Hepatocyte (in vitro differentiated cells): ENCODE results near the gene CCT8L2. TPM values are rescaled to one million over a fixed set of nuclear protein-coding genes. Genes with fewer than 3 reads are reported as not detected.
"Not testable (repeated sequence)": the region's sequence is repeated elsewhere in the genome, so short reads cannot be mapped to it uniquely, and the experiment has no call there.

ENCODE experiments used
- DNase-seq: peaks from one replicate; pipeline ENCODE4 v3.0.0-alpha.2; 2016; ENCODE audit warnings: low spot score
- H2AFZ ChIP-seq: fragments of 200-600 bp; sonication (generic); 2 replicates; pipeline ENCODE4 v1.6.0; 2016; ENCODE audit warnings: antibody characterized with exemption, mild to moderate bottlenecking
- H3K27ac ChIP-seq: fragments of 200-600 bp; sonication (generic); 2 replicates; pipeline ENCODE4 v1.5.1; 2016; ENCODE audit warnings: mild to moderate bottlenecking
- H3K27me3 ChIP-seq: fragments of 200-600 bp; sonication (generic); 2 replicates; pipeline ENCODE4 v1.6.1; 2016
- H3K36me3 ChIP-seq: fragments of 200-600 bp; sonication (generic); replicated peaks from 2 replicates; pipeline ENCODE4 v1.5.1; 2016; ENCODE audit warnings: low read depth; ENCODE audit not compliant: insufficient read depth
- H3K4me1 ChIP-seq: fragments of 200-600 bp; sonication (generic); 2 replicates; pipeline ENCODE4 v1.5.1; 2016; ENCODE audit warnings: mild to moderate bottlenecking, moderate library complexity; ENCODE audit not compliant: insufficient read depth
- H3K4me2 ChIP-seq: fragments of 200-600 bp; sonication (generic); 2 replicates; pipeline ENCODE4 v1.6.0; 2016
- H3K4me3 ChIP-seq: fragments of 200-600 bp; sonication (generic); 2 replicates; pipeline ENCODE4 v1.5.1; 2016; ENCODE audit warnings: mild to moderate bottlenecking
- H3K79me2 ChIP-seq: fragments of 200-600 bp; sonication (generic); 2 replicates; pipeline ENCODE4 v1.6.0; 2017; ENCODE audit warnings: mild to moderate bottlenecking
- H3K9me2 ChIP-seq: fragments of 200-600 bp; sonication (generic); replicated peaks from 2 replicates; pipeline ENCODE4 v1.6.0; 2017; ENCODE audit warnings: mild to moderate bottlenecking; ENCODE audit not compliant: insufficient read depth
- H3K9me3 ChIP-seq: fragments of 200-600 bp; sonication (generic); 2 replicates; pipeline ENCODE4 v1.5.1; 2016; ENCODE audit warnings: low read depth, mild to moderate bottlenecking
- H4K20me1 ChIP-seq: fragments of 200-600 bp; sonication (generic); 2 replicates; pipeline ENCODE4 v1.6.0; 2016; ENCODE audit warnings: mild to moderate bottlenecking; ENCODE audit not compliant: insufficient read depth, poor library complexity, severe bottlenecking
- CTCF ChIP-seq: fragments of 200-600 bp; sonication (generic); IDR thresholded peaks from 2 replicates; pipeline ENCODE4 v1.5.1; 2016; ENCODE audit warnings: antibody characterized with exemption, mild to moderate bottlenecking; ENCODE audit not compliant: poor library complexity
- EZH2 ChIP-seq: fragments of 200-600 bp; sonication (generic); IDR thresholded peaks from 2 replicates; pipeline ENCODE4 v1.6.1; 2016; ENCODE audit warnings: antibody characterized with exemption, mild to moderate bottlenecking, borderline replicate concordance
- EZH2phosphoT487 ChIP-seq: fragments of 200-600 bp; sonication (generic); IDR thresholded peaks from one replicate; pipeline ENCODE4 v1.6.1; 2018; ENCODE audit warnings: antibody characterized with exemption, mild to moderate bottlenecking, low read depth, moderate library complexity; ENCODE audit not compliant: unreplicated experiment, severe bottlenecking
- WGBS: methylation state at CpG from one replicate; pipeline ENCODE4 v1.1.6; 2016; ENCODE audit warnings: low lambda C conversion rate; ENCODE audit errors: missing lambda C conversion rate; 5-methylcytosine and 5-hydroxymethylcytosine counted together
- polyA plus RNA-seq: library from polyadenylated mRNA; unstranded; fragments of >200 nt; fragmentation: Nextera tagmentation; extraction: Ambion mirVana; gene quantifications from 2 replicates; pipeline ENCODE4 v1.2.1, GENCODE V29; 2016
- total RNA-seq: library from RNA; depleted of rRNA; stranded (reverse); fragments of >200 nt; gene quantifications from 2 replicates; pipeline ENCODE4 v1.2.3, GENCODE V29; 2014

The CCT8L2 gene
- total and polyA plus RNA-seq, 2 experiments from 2014 or later: not detected

GRCh38 chr22:16586170-16586569, 6.4 kb downstream of the CCT8L2 start:
- no peak overlapping the region for H3K27ac ChIP-seq
- 86% methylated on average over 2 of the region's 2 CpGs for WGBS
- H3K79me2 ChIP-seq: no peaks in the 10 kb centered on the region
- H4K20me1 ChIP-seq: no peaks in the 10 kb centered on the region
- H3K36me3 ChIP-seq: no peaks in the 10 kb centered on the region
- no peak for TF ChIP-seq EZH2phosphoT487
- no peak for TF ChIP-seq CTCF
- TF ChIP-seq EZH2: no peak
- H3K27me3 ChIP-seq: no peaks in the 10 kb centered on the region
- no peak for DNase-seq
- no peak overlapping the region for H3K4me3 ChIP-seq
- no peak overlapping the region for H3K4me2 ChIP-seq
- no peaks in the 10 kb centered on the region for H3K9me2 ChIP-seq
- H3K4me1 ChIP-seq: no peaks in the 10 kb centered on the region
- H2AFZ ChIP-seq: no peak overlapping the region
- no peaks in the 10 kb centered on the region for H3K9me3 ChIP-seq

GRCh38 chr22:16580872-16581271, 11.7 kb downstream of the CCT8L2 start:
- H3K36me3 ChIP-seq, H4K20me1 ChIP-seq, H3K27me3 ChIP-seq, H3K4me2 ChIP-seq, H3K79me2 ChIP-seq, H3K9me2 ChIP-seq, H3K4me1 ChIP-seq, H3K27ac ChIP-seq, H3K9me3 ChIP-seq, H3K4me3 ChIP-seq, DNase-seq, H2AFZ ChIP-seq: not testable (repeated sequence)
- 67% methylated on average over 1 of the region's 2 CpGs for WGBS

- H3K9me3 ChIP-seq, H3K9me2 ChIP-seq, H3K4me1 ChIP-seq, H3K27me3 ChIP-seq, H4K20me1 ChIP-seq, H2AFZ ChIP-seq, H3K27ac ChIP-seq, H3K79me2 ChIP-seq, H3K36me3 ChIP-seq, H3K4me3 ChIP-seq, H3K4me2 ChIP-seq, DNase-seq: not testable (repeated sequence)
- 43% methylated on average over 1 of the region's 2 CpGs for WGBS
These were observed 23.3 kb downstream of the CCT8L2 start for GRCh38 chr22:16569240-16569834.

- no peak overlapping the region for H3K4me3 ChIP-seq
- no peak overlapping the region for H3K4me2 ChIP-seq
- H3K4me1 ChIP-seq: no peaks in the 10 kb centered on the region
- H4K20me1 ChIP-seq: no peaks in the 10 kb centered on the region
- no peak for TF ChIP-seq EZH2
- no peak for DNase-seq
- no peaks in the 10 kb centered on the region for H3K9me3 ChIP-seq
- 79% methylated on average over 6 of the region's 6 CpGs for WGBS
- no peaks in the 10 kb centered on the region for H3K9me2 ChIP-seq
- no peaks in the 10 kb centered on the region for H3K36me3 ChIP-seq
- no peaks in the 10 kb centered on the region for H3K79me2 ChIP-seq
- no peak overlapping the region for H3K27ac ChIP-seq
- no peaks in the 10 kb centered on the region for H3K27me3 ChIP-seq
- no peak overlapping the region for H2AFZ ChIP-seq
These were observed 24.2 kb downstream of the CCT8L2 start for GRCh38 chr22:16568425-16568758.

GRCh38 chr22:16567617-16568424, 24.8 kb downstream of the CCT8L2 start:
- not testable (repeated sequence) for H3K27ac ChIP-seq, H3K36me3 ChIP-seq, H3K9me2 ChIP-seq, H2AFZ ChIP-seq, H3K4me3 ChIP-seq, H3K4me2 ChIP-seq, H3K79me2 ChIP-seq, H3K9me3 ChIP-seq, H4K20me1 ChIP-seq, H3K4me1 ChIP-seq, DNase-seq, H3K27me3 ChIP-seq
- 85% methylated on average over 13 of the region's 13 CpGs for WGBS

GRCh38 chr22:16566421-16567151, 26.0 kb downstream of the CCT8L2 start:
- not testable (repeated sequence) for H3K79me2 ChIP-seq, H3K9me2 ChIP-seq, H3K4me1 ChIP-seq, H3K4me2 ChIP-seq, H3K36me3 ChIP-seq, H2AFZ ChIP-seq, DNase-seq, H3K27ac ChIP-seq, H4K20me1 ChIP-seq, H3K4me3 ChIP-seq, H3K27me3 ChIP-seq, H3K9me3 ChIP-seq
- 84% methylated on average over 7 of the region's 7 CpGs for WGBS

GRCh38 chr22:16565585-16566420, 26.8 kb downstream of the CCT8L2 start:
- H2AFZ ChIP-seq, H3K9me3 ChIP-seq, H3K79me2 ChIP-seq, H3K27me3 ChIP-seq, H3K4me1 ChIP-seq, H3K36me3 ChIP-seq, H4K20me1 ChIP-seq, DNase-seq, H3K9me2 ChIP-seq, H3K4me3 ChIP-seq, H3K27ac ChIP-seq, H3K4me2 ChIP-seq: not testable (repeated sequence)
- WGBS: 81% methylated on average over 15 of the region's 15 CpGs
